Stomach (tissue), 4 donors: ENCODE measurements around the gene SLC6A20.

Source experiments
- EP300 ChIP-seq: sonication (generic); formaldehyde crosslinking; IDR thresholded peaks from one replicate; pipeline ENCODE4 v1.6.1; 2017; ENCODE audit warnings: antibody characterized with exemption
- TF ChIP-seq, protein P1 (sequence below), 7 experiments: fragments of 450-650 bp in 4 of 7; fragments of 200-600 bp in 3 of 7; sonication (generic) in 3 of 7; IDR thresholded peaks; one replicate each; pipeline ENCODE4 v1.5.1; 2016 to 2019; ENCODE audit warnings: antibody characterized with exemption in 7 of 7, control low read depth in 2 of 7, mild to moderate bottlenecking in 1 of 7

DNA sequence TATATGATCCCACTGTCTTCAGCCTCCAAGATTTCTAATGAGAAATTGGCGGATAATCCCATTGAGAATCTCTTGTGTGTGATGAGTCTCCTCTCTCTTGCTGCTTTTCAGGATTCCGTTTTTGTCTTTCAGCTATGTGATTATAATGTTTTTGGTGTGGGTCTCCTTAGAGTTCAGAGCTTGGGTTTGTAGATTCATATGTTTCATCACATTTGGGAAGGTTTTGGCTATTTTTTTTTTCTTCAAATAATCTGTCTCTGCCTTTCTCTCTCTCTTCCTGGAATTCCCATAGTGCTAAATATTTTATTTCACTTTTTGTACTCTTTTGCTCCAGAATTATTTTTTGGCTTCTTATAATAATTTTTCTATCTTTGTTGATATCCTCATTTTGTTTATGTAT, 66.7 kb downstream of the SLC6A20 start:
- TF ChIP-seq, protein P1, sequence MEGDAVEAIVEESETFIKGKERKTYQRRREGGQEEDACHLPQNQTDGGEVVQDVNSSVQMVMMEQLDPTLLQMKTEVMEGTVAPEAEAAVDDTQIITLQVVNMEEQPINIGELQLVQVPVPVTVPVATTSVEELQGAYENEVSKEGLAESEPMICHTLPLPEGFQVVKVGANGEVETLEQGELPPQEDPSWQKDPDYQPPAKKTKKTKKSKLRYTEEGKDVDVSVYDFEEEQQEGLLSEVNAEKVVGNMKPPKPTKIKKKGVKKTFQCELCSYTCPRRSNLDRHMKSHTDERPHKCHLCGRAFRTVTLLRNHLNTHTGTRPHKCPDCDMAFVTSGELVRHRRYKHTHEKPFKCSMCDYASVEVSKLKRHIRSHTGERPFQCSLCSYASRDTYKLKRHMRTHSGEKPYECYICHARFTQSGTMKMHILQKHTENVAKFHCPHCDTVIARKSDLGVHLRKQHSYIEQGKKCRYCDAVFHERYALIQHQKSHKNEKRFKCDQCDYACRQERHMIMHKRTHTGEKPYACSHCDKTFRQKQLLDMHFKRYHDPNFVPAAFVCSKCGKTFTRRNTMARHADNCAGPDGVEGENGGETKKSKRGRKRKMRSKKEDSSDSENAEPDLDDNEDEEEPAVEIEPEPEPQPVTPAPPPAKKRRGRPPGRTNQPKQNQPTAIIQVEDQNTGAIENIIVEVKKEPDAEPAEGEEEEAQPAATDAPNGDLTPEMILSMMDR (IDR thresholded peaks at IDR 0.05) = no peak
- no peak for TF ChIP-seq EP300
